AG08395 (cell line): ENCODE measurements around the gene DDX19B.
"Not testable (repeated sequence)": the region's sequence is repeated elsewhere in the genome, so short reads cannot be mapped to it uniquely, and the experiment has no call there.

Source experiments
- DNase-seq: peaks from one replicate; pipeline ENCODE4 v3.0.0; 2012; ENCODE audit warnings: mixed read lengths, low spot score

Gene DDX19B

DNA sequence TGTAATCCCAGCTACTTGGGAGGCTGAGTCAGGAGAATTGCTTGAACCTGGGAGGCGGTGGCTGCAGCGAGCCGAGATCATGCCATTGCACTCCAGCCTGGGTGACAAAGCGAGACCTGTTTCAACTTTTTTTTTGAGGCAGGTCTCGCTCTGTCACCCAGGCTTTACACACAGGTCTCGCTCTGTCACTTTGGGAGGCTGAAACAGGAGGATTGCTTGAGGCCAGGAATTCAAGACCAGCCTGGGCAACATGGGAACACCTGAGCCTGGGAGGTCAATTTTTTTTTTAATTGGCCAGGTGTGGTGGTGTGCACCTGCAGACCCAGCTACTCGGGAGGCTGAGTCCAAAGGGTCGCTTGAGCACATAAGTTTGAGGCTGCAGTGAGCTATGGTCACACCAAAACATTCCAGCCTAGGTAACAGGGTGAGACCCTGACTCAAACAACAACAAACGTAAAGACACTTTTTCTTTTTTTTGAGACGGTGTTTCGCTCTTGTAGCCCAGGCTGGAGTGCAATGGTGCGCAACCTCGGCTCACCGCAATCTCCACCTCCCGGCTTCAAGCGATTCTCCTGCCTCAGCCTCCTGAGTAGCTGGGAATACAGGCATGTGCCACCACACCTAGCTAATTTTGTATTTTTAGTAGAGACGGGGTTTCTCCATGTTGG, 11.5 kb upstream of the DDX19B start:
- not testable (repeated sequence) for DNase-seq

DNA sequence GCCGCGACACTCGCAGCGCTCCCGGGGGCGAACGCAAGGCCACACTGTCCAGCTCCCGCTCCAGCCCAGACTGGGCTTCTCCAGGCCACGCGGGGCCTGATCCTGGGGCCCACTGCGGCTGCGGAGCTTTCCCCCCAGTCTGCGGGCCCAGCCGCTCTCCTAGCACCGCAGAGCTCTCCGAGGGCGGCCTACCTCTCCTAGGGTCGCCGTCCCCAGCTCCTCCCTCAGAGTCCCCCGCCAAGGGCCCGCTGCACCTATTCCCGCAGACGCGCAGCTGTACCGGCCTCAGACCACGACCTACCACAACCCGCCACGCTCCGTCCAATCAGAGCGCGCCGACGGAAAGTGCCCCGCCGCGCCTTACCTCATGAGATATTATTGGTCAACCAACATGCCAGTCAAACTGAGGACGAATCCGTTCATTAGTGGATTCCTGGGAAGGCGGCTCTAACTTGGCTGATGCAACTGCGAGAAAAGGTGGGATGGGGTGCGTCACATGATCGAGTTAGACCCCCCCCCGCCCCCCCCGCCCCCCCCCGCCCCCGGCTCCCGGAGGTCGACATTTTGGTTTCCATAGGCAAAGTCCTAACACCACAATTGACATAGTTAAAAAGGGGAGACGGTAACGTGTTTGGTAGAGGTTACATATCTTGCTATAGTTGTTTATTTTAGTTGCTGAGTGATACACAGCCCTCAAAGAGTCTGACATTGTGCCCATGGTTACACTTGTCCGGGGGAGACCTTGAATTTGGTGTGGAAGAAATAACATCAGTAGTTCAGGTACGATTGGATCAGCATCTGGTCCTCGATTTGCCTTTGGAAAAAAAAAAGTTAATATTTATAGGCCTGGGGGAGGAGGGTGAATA, 9.5 kb upstream of the DDX19B start, which contains the start of gene AARS1:
Gene AARS1, minus strand, starts transcription at position 278 of the 866 bp plus-strand sequence. CDS start 6,743 bp downstream, outside the sequence.
- peak; percentile 99 for DNase-seq

DNA sequence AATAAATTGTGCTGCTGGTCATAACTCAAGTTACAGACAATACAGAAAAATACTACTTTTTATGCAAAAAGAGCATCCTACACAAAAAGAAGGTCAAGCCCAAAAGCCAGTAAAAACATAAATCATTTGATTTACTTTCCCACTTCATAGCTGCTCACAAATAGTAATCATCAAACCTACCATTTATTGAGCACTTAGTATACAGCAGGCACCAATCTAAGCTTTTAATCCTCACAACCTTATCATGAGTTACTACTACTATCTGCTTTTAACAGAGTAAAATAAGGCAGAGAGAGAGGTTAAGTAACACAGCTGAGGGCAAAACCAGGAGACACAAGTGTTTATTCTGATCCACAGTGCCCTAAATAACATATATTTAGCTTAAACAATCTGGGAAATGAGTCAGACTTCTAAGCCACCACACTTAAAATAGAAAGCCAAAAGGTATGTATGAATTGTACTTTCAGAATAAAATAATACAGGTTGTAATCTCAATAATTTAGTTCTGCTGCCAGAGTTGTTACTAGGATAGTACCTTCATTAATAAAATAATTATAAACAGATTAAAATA, 8.0 kb upstream of the DDX19B start:
- no peak for DNase-seq

DNA sequence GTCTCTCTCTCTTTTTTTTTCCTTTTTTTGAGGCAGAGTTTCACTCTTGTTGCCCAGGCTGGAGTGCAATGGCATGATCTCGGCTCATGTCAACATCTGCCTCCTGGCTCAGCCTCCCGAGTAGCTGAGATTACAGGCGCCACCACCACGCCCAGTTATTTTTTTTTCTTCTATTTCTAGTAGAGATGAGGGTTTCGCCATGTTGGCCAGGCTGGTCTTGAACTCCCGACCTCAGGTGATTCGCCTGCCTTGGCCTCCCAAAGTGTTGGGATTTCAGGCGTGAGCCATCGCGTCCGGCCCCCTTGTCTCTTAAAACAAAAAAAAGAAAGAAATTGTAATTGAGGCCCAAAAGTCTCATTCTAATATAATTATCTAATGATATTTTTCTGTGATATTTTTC, 6.8 kb upstream of the DDX19B start:
- DNase-seq = not testable (repeated sequence)

DNA sequence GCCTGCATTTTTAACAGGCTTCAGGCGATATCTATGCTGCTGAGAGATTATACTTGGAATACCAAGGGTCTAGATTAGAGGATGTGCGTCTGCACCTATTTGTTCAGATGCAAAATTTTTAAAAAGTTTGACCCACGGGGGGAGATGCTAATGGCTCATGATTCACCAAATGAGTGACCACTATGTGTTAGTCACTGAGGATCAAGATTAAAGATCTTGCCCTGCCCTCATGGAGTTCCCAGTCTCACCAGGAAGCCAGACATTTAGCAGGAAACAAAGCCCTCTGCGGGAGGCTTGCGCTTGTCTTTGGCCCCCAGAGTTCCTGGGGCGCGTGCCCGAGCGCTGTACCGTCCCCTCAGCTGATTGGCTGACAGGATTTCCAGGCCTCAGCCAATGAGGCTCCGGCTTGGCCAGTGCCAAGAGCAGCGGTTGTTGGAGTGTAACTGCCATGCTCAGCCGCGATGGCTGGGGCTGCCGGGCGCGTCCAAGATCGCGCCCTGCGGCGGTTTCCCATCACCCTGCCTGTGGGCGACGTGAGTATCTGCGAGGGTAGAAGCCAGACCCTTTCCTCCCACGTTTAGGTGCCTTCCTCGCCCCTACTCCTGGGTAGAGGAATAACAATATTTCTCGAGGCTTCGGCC, 4.5 kb upstream of the DDX19B start:
- no peak for DNase-seq

DNA sequence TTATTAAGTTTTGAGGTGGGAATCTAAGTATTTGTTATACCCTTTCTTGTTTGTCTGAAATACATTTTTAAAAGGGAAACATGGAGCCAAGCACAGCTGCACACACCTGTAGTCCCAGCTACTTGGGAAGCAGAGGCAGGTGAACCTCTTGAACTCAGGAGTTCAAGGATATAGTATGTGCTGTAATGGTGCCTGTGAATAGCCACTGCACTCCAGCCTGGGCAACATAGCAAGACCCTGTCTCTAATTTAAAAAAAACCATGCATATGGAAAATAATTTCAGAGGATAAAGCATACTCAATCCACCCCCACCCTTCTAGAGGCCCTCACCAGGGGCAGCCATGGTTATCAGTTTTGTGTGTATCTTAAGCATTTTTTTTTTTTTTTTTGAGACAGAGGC, 3.4 kb upstream of the DDX19B start:
- DNase-seq = no peak

DNA sequence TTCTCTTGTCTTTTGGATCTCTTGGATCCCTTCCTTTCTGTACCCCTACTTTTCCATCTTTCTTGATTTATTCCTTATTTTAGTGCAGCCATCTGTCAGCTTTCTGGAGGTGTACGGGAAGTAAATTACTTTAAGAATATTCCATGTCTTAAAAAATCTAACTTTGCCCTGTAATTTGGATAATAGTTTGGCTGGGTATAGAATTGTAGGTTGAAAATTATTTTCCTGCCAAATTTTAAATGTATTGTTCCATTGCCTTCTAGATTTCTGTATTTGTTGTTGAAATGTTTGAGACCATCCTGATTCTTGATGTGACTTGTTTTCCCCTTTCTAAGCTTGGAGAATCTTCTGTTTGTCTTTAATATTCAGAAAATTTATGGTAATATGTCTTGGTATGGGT, 2.1 kb downstream of the DDX19B start:
- no peak for DNase-seq

DNA sequence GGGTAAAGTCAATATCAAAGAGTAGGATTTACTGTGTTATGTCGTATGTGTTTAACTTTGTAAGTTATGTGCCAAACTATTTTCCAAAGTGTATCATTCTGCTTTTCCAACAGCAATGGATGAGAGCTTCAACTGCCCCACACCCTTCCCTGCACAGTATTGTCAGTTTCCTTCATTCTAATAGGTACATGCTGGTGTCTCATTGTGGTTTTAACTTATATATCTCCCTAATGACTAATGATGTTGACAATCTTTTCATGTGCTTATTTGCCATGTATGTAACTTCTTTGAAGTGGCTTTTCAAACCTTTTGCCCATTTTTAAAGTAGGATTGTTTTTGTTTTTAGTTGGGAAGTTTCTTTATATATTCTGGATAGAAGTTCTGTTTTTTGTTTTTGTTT, 3.8 kb downstream of the DDX19B start:
- DNase-seq = no peak

DNA sequence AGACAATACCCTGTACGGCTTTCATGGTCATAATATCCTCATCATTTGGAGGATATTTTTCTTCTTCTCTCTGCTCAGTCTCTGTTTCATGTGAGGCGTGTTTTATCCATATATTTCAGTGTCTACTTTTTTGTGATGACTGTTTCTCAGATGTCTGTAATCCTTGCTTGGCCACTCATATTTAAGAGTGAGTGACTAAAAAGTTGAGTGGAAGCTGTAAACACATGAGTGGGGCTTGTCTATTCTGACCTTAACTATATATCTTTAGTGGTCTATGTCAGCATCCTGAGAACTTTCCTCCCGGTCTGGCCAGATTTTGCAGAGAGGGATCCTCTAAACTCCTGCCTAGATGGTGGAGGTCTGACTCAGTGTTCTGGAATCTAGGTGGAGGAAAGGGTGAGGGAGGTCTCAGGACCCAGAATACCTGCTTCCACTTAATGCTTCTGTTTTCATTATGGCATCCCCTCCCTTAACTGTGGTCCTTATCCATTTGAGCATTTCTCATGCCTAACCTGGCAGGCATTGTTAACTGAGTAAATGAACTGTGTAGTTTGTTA, 6.0 kb downstream of the DDX19B start:
- DNase-seq = no peak

DNA sequence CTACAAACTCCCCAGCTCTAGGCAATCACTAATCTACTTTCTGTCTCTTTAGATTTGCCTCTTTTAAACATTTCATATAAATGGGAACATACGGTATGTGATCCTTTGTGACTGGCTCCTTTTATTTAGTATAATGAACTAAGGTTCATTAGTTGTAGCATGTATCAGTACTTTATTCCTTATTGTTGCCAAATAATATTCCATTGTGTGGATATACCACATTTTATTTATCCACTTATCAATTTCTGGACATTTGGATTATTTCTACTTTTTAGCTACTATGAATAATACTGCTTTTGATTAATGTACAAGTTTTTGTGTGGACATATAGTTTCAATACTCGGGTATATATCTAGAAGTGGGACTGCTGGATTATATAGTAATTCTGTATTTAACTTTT, 7.9 kb downstream of the DDX19B start:
- DNase-seq = no peak

DNA sequence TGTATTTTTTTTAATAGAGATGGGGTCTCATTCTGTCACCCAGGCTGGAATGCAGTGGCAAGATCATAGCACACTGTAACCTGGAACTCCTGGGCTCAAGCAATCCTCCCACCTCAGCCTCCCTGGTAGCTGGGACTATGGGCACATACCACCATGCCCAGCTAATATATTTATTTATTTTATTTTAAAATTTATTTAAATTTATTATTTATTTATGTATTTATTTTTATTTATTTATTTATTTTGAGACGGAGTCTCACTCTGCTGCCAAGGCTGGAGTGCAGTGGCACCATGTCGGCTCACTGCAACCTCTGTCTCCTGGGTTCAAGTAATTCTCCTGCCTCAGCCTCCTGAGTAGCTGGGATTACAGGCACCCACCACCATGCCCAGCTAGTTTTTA, 8.7 kb downstream of the DDX19B start:
- DNase-seq = not testable (repeated sequence)

DNA sequence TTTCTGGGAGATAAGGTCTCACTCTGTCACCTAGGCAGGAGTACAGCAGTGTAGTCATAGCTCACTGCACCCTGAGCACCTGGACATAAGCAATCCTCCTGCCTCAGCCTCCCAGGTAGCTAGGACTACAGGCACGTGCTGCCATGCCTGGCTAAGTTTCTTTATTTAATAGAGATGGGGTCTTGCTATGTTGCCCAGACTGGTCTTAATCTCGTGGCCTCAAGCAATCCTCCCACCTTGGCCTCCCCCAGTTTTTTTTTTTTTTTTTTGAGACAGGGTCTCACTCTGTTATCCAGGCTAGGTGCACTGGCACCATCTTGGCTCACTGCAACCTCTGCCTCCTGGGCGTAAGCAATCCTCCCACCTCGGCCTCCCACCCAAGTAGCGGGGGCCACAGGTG, 21.1 kb downstream of the DDX19B start:
- DNase-seq = no peak

DNA sequence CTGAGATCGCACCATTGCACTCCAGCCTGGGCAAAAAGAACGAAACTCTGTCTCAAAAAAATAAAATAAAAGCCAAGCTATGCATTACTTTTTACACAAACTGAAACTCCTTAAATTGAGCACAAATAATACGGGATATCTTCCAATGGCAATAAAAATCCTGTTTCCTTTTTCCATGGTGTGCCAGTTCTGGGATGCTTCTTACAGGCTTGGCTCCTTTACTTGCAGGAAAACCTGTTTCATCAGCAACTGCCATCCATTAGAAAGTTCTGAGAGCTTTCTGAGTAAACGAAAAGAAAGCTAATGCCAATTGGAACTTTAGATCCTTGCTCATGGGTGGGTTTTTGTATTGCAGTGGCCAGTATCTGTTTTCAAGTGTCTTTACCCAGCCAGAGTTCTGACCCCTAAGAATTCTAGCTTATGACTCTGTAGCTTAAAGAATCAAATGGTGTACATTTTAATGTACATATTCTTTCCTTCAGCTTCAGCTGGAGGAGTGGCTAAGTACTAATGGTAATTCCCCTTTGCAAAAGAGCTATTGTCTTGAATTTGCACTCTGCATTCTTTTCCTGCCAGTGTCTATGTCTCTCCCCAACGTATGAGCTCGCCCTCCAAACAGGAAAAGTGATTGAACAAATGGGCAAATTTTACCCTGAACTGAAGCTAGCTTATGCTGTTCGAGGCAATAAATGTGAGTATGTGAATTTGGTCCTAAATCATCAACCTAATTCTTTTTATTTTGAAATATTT, 26.2 kb downstream of the DDX19B start:
- no peak for DNase-seq

DNA sequence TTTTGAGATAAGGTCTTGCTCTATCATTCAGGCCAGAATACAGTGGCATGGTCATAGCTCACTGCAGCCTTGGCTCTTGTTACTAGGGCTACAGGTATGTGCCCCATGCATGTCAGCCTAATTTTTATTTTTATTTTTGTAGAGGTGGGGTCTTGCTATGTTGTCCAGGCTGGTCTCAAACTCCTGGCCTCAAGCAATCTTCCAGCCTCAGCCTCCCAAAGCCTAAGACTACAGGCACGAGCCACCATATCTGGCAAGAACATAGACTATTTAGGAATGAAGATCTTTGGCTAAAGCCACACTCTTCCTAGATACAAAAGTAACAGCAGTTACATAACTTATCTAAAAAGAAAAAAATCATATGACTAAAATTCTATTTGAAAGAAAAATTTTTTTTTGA, 32.1 kb downstream of the DDX19B start:
- no peak for DNase-seq

DNA sequence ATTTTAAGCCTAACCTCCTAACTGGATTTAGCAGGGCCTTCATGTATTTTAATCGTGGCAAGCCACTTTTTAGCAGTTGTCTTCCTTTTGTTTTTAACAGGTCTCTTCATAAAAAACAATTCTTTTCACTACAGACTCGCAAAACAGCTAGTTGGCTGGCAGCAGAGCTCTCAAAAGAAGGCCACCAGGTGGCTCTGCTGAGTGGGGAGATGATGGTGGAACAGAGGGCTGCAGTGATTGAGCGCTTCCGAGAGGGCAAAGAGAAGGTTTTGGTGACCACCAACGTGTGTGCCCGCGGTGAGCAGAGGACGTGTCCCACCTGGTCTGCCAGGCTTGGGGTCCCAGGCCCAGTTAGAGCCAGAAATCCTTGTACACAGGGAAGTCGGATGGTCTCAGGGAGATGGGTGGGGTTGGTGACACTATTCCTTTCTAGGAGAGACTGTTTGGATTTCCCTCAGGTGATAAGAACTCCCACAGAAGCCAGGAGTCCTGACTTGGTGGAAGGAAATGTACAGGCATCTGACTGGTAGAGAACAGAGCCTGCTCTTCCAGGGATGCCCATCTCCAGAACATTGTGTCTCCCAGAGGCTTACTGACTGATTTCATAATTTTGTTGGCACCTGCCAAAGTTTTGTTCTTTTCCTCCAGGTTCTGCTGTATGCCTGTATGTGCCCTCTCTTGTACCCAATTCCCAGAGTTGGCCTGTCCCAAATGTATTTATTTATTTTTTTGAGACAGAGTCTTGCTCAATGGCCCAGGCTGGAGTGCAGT, 32.8 kb downstream of the DDX19B start:
- no peak for DNase-seq

DNA sequence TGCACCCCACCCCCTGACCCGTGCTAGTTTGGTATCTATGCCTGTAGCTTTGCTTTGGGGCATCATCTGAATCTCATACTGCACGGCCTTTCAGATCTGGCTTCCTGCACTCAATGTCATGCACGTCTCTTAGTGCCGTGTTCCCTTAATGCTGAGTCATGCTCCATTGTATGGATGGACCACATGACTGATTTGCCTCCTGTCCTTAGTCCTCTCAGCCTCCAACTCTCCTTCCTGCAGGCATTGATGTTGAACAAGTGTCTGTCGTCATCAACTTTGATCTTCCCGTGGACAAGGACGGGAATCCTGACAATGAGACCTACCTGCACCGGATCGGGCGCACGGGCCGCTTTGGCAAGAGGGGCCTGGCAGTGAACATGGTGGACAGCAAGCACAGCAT, 33.7 kb downstream of the DDX19B start:
- DNase-seq = not testable (repeated sequence)

DNA sequence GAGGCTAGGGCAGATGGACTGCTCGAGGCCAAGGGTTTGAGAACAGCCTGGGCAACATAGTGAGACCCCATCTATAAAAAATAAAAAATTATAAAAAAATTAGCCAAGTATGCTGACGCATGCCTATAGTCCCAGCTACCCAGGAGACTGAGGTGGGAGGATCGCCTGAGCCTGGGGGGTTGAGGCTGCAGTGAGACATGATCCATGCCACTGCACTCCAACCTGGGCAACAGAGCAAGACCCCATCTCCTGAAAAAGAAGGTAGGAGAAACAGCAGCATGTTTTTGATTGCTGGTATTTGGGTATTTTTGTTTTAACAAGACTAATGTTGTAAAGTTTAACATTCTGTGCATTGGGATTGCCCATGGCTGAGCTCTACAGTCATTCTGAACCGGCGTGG, 38.8 kb downstream of the DDX19B start:
- DNase-seq = no peak

DNA sequence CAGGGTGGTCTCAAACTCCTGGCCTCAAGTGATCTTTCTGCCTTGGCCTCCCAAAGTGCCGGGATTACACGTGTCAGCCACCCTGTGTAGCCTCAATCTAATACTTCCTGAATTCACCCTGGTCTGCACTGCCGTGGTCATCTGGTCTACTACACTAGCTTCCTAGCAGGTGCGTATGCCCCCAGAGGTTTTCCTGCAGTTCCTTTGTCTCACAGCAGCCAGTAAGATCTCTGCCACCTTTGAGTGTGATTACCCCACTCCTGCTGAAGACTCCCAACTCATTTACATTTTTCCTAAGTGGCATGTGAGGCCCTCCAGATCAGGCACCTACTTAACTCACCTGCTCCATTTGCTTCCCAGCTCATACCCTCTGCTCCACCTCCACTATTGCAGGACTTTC, 42.6 kb downstream of the DDX19B start:
- DNase-seq = no peak

DNA sequence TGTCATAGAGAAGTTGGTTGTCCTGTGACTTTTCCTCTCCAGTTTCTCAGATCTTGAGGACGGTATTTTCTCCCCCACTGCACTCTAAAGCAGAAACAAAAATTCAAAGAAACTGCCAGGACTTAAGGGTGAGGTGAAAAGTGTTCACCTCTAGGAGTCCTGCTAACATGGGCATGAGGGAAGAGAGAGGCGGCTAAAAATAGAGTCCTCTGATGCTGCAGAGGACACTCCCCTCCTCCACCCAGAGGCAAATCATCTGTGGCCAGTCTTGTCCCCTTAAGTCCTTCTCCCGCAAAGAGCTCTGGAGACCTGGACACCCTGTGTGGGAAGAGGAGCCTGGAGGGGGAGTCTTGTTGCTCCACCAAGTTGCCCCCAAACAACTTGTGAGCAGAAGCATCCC, 43.0 kb downstream of the DDX19B start:
- no peak for DNase-seq

DNA sequence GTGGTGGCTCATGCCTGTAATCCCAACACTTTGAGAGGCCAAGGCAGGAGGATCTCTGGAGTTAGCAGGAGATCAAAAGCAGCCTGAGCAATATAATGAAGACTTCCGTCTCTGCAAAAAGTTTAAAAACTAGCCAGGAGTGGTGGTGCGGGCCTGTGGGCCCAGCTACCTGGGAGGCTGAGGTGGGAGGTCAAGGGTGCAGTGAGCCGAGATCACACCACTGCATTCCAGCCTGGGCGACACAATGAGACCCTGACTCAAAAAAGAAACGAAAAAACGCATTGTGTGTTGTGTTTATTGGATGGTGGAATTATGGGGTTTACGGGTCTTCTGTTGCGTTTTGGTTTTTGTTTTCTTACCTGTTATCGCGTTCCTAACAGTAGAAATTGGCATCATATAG, 46.9 kb downstream of the DDX19B start:
- DNase-seq = no peak

DNA sequence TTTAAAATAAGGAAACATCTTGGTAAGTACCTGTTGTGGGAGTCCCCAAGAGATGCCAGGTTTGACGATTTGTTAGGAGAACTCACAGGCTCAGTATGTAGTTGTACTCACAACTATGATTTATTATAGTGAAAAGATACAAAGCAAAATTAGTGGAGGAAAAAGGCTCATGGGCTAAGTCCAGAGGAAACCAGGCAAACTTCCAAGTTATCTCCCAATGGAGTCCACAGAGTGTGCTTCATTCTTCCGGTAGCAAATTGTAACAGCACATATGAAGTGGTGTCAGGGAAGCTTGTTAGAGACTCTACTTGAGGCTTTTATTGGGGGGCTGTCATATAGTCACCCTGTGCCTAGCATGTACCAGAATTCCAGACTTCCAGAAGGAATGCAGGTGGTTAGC, 50.0 kb downstream of the DDX19B start:
- no peak for DNase-seq
